ENCODE data around the gene SPATA6.
"Not testable (repeated sequence)": the region's sequence is repeated elsewhere in the genome, so short reads cannot be mapped to it uniquely, and the experiment has no call there.

Gene SPATA6

DNA sequence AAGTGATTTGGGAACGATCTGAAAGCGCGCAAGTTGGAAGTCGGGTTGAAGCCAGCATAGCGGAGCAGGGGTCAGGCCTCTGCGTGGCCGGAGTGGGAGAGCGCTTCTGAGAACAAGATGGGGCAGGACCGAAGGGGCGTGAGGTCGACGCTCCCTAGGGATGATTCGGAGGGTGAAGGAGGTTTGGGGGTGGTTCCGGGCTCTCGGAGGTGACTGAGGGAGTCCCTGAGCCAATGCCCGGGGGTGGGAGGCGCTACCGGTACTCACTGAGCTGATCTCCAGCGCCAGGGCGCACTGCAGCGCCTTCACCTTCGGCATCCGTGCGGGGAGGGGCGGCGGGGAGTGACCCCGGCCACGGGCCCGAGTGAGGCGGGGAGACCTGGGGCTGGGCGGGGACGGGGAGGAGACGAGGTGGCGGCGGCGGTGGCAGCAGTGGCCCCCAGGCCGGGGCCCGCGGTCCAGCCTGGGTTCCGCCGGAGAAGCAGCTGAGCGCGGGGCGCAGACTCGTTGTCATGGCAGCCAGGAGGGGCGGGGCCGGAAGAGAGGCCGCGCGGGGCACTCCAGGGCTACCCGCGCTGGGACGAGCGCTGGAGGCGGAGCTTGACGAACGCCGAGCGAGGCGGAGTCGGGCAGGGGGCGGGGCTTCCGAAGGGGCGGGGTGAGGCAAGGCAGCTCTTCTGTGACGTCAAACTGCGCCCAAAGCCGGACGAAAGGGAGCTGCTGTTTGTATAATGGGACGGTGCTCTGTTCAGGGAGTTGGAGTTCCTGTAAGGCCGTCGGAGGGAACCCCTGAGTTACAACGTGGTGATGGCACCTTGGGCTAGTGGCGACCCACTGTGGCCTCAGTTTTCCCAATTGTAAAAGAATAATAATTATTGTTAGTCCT, at the start of gene SPATA6:
Gene SPATA6 (minus strand): TSS at position 514 of the 886 bp plus-strand sequence. CDS start 196 bp downstream, at position 318.
- peak; percentile 65 for DNase-seq

DNA sequence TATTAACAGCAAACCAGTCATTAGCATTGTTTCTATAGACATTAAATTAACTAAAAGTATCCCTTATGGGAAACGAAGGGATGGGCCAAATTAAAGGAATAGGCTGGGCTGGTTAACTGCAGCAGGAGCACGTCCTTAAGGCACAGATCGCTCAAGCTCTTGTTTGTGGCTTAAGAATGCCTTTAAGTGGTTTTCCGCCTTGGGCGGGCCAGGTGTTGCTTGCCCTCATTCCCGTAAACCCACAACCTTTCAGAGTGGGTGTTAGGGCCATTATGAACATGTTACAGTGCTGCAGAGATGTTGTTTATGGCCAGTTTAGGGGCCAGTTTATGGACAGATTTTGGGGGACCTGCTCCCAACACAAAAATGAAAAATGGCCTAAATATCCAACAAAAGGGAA, 47.9 kb upstream of the SPATA6 start:
- not testable (repeated sequence) for DNase-seq

DNA sequence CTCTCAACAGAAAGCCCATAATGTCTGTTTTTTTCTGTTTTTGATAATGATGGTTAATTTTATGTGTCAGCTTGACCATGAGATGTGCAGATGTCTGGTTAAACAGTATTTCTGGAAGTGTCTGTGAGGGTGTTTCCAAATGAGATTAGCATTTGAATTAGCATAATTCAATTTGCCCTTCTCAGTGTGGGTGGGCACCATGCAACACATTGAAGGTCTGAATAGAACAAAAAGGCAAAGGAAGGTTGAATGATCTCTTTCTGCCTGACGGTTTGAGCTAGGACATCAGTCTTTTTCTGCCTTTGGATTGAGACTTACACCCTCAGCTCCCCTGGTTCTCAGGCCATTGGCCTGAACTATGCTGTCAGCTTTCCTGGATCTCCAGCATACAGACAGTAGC, 34.9 kb upstream of the SPATA6 start:
- DNase-seq, result no peak

DNA sequence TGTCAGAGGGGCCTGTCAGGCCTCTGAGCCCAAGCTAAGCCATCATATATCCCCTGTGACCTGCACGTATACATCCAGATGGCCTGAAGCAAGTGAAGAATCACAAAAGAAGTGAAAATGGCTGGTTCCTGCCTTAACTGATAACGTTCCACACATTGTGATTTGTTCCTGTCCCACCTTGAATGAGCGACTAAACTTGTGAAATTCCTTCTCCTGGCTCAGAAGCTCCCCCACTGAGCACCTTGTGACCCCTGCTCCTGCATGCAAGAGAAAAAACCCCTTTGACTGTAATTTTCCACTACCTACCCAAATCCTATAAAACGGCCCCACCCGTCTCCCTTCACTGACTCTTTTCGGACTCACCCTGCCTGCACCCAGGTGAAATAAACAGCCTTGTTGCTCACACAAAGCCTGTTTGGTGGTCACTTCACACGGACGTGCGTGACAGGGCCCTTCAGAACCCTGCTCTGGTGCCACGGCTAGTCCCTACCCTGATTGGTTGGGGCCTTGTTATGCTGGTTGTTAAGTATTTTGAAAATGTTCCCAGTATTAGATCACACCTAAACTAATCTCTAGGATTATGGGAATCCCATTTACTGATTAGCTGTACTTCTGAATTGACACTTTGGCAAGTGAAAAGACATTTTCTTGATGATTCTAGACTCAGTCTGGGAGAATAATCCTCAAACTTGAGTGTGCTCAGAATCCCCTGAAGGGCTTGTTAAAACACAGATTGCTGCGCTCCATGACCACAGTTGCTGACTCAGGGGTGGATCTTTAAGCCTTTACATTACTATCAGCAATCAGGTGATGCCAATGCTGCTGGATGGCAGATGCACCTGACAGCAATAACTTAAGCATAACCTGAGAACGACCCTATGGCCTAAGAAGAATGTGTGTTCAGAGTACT, 28.8 kb upstream of the SPATA6 start:
- no peak for DNase-seq

DNA sequence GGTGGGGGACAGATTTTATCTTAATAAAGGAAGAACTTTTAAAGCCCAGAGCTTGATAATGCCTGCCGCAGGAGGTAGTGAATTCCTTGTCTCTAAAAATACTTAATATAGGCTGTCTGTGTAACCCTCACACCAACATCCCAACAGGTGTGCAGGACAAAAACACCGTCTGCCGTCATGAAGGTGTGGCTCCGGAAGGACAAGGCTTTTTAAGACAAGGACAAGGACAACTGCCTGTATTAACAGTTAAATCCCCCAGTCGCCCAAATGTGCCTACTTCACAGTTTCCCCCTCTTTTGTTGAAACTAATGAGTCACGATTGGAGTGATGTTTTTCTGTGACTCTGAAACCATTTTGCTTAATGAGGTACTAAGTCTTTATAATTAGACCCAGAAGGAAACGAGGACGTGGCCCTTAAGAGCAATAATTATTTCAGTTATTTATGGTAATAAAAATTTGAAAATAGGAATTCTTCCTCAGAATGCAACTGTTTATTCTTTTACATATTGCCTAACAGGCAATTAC, 27.3 kb upstream of the SPATA6 start:
- no peak for DNase-seq

DNA sequence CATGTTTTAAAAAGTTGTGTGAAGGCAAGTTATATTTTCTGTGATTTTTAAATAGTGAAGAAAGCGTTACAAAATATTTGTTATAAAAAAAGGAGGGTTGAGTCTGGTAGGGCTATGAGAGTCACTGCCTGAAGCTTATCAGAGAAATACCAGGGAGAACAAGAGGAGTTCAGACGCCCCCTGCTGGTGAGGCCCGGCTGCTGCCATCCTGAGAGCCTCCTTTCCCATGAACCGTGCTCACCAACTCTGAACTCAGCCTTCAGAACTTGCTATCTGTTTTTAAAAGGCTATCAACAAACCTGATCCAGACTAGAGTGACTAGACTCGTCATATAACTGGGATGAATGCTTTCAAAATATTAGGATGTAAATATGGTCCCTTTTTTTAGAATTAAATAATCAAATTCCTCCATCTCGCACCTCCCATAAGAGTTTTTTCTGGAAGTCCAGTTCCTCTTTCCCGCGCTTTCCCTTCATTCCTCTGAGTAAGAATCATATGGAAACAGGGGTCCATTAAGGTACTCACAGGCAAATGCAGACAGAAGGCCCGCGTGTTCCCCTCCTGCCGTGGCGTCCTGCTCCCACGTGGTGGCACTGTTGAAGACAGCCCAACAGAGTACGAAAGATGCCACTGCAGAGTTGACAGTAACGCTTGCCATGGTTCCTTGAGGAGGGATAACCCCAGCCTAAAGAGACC, 26.2 kb upstream of the SPATA6 start:
- DNase-seq, result no peak

DNA sequence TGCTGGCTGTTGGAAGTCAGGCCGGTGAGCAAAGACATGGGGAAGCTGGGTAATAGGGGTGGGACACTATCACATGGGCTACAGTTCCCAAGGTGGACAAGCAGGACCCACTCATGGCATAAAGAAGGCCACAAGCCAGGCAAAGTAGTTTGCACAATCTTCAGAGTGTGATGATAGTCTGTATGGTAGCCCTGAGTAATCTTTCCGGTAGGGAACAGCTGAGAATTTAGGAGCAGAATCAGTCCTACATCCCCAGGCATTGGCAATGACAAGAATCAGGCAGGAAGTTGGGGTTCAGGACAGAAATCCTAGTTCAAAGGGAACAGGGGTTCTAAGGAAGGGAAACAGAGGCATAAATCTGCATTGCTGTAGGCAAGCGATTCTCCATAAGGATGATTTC, 23.9 kb upstream of the SPATA6 start:
- DNase-seq, result no peak

DNA sequence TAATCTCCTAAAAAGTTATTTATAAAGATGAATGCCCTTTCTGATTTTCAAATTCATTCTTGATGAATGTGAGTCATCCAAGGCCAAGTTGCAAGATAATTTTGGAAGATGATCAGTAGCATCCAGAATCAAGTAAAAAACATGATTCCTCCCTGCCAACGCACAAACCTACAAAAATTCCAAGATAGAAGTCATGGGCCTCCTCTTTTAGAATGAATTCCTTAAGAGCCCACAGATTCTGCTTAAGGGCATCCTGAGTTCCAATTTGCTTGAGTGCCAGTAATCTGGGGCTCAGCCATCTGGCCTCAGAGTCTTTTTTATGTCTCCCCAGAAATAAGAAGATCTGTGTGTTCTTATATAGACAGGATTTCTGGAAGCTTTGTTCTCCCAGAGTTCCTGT, 23.2 kb upstream of the SPATA6 start:
- no peak for DNase-seq

DNA sequence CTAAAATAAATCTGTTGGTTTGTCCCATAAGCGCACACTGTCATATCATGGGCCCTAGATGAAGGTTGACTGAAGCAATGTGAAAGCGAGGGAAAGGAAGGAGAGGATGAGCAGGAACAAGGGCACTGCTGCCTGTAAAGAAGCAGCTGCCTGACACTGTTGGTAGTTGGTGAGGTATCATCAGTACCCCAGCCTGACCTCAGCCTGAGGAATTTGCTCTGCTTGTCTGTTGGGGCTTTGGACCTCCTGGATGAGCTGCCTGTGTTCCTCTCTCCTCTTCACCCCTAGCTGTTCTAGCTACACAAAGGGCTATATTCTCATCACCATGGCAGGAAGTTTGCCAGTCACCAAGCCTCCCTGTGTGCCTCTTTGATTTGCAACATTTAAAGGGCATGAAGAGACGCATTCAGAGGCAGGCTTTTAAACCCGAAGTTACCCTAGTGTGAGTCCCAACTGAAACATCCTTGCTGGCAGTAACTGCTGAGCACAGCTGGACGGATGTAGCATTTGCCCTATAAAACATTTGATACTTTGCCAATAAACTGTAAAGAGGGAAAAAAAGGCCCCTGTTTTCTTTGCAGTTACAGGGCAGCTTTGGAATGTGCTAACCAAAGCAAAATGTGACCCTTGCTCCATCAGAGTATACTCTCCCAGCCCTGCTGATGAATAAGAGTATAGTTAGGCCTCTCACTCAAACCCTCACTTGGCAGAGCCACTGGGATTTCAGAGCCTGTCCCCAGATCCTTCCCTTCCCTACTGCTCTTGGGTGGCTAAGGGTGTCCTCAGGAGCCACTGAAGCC, 22.2 kb upstream of the SPATA6 start:
- DNase-seq, result no peak

DNA sequence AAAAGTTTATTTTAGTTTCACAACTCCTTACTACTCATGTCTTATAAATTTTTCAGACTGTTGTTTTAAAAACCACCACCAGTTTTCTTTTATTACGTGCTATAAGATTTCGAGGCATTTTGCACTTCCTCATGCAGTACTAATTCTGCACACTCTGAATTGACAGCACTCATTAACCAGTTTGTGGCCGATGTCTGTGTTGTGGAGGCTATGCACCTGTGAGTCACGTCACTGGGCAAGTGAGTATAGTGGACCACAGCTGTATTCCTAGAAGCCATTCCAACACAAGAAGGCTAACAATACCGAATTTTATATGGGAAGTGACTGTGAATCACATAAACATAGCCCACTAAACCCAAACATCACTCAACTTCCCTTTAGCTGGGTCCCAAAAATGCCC, 21.0 kb upstream of the SPATA6 start:
- DNase-seq, result no peak

DNA sequence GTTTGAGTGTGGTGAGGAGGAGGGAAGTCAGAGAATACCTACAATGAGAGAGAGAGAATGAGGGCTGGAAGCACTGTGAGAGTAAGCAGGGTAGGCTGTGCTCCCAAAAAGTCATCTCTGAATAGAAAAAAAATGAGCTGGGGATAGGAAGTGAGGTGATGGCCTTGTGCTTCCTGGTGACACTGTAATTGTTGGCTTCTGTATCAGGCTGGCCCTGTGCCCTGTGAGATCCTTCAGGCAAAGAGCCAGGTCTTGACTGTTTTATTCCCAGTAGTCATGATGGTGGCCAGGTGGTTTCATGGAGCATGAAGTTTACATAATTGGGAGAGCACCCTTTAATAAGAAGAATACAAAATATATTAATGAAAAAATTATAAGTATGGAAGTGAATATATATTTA, 20.4 kb upstream of the SPATA6 start:
- no peak for DNase-seq

DNA sequence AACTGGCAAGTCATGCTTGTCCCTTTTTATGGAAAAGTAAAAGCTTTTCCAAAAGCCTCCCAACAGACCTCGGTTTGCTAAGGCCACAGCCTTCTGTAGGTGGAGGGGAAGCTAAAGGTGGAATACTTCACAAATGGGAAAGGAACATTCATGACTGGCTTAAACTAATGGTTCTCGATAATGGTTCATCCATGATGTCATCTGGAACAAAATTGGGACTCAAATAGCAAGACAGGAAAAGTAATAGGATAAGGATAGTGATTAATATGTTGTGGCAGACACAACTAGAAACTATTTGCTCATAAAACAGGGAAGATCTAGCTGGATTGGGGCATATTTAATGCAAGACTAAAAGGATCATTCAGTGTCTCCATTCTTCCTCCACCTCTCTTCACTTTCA, 16.7 kb upstream of the SPATA6 start:
- no peak for DNase-seq

DNA sequence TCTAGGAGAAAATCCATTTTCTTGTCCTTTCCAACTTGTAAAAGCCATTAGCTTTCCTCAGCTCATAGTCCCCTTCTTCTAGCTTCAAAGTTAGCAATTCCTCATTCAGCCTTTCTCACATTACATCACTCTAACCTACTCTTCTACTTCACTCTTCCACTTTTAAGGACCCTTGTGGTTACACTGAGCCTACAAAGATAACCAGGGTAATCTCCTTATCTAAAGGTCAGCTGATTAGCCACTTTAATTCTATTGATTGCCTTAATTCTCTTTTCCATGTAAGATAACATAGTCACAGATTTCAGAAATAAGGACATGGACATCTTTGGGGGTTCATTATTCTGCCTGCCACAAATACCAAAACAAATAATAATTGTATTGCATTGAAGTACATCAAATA, 8.5 kb upstream of the SPATA6 start:
- no peak for DNase-seq

DNA sequence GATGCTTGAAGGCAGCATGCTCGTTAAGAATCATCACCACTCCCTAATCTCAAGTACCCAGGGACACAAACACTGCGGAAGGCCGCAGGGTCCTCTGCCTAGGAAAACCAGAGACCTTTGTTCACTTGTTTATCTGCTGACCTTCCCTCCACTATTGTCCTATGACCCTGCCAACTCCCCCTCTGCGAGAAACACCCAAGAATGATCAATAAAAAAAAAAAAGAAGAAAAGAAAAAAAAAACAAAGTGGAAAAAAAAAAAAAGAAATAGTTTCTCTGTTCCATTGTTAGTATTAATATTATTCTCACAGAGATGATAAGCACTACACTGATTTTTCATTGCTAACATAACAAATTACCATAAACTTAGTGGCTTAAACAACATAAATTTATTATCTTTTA, 8.0 kb upstream of the SPATA6 start:
- DNase-seq, result not testable (repeated sequence)

DNA sequence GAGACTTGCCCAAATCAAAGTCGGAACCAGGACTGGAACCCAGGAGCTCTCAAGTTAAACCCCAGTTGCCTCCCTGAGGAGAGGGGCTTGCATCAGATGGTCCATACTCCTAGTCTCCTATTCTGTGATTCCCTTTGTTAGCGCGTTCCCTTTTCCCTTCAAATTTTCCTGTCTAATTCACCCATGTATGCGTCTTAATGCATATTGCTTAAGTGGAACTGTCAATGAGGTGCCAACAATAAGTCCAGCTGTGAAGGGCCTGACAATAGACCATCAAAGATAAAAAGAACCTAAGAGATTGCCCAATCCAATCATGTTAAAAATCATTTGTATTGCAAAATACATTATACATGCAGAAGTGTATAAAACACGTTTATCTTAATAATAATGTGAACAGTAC, 634 bp upstream of the SPATA6 start:
- DNase-seq, result no peak

DNA sequence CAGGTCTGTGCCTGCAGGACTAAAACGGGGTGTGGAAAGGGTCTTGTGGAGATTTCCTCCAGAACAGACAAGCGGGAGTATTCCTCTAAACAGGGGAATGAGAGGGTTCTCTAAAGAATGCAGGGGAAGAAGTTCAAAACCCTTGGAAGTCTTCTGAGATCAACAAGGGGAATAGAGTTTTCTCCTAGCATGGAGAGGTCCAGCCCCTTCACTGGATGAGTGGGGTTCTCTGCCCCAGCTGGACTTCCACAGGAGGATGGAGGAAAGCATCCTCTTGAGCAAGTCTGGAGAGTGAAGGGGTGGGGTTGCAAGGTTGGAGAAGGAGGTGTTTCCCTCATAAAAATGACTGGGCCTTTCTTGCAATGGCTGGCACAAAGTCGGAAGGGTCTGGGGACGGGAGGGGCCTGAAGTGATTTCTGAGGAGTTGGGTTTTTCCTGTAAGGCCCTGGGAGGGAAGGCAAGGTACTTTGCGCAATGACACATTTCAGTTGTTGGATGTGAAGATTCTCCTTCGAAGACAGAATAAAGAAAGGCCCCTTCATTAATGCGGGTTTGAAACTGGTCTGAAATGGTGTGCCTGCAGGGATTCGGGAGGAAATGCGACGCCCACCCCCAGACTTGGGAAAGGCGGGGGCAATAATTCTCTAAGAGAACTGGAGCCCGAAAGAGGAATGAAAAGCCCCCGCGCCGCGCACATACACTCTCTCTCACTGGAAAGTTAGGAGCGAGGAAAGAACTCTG, 884 bp downstream of the SPATA6 start:
- DNase-seq, result no peak

DNA sequence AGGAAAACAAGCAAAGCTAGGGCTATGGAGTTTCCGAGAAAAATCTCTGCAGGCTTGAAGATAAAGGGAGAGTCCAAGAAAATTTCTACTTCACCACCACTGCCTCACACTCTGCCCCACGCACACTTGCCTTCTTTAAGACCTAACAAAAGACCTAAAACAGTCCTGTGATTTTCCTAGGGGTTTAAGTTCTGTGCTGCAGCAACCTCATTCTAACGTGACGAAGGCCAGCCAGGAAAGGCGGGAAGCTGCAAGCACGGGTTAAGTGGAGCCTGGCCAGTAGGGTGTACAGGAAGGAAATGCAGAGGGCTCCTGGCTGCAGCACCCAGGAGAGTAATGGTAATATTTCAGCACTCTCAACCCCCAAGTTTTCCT, 1.5 kb downstream of the SPATA6 start:
- no peak for DNase-seq

DNA sequence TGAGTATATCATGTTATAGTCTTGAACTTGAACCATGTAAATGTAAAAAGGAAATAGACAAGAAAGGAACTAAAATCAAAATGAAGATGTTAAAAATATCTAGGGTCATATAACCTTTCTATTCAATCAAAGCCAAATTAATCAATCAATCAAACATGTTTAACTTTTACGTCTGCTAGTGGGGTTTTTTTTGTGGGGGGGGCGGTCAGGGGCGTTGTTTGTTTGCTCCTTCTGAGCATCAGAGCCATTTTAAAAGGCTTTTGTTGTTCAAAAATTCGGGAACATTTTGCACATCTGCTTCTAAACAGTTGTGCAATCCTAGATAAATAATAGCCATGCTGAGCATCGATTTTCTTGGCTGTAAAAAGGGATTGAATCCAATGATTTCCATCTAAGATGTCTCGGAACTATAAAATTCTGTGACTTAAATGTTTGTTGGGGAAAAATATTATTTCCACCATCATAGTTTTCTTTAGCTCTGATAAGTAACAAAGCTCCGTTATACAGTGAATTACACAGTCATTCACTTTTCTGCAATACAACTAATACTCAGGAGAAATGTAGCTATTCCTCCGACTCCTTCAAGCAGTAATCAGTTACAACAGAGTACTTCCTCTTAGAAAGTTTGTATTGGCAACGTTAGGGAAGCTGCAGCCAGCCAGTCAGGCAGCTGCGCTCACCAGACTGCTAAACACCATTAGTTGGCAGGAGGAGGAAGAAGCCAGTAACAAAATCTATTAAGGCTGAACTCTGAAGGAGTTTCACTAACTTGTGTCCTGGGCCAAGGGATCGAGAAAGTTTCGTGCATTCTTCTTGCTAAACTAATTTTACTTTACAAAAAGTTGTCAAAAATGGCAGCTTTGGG, 2.2 kb downstream of the SPATA6 start:
- no peak for DNase-seq

DNA sequence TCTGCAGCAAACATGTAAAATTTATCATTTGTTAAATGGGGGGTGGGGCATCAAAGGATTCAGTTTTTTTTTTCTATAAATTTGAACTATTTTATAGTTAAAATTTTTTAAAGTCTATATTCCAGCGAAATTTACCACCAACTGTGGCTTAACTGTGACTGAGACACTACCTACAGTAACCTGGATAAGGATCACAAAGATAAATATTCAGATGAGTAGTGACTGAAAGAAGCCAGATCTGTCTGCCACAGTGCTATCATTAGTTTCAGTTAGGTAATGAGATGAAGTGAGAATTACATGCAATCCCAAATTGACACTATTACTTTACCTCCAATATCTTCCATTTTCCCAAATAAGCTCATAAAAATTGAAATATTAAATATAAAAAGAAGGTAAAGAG, 5.4 kb downstream of the SPATA6 start:
- DNase-seq, result no peak

DNA sequence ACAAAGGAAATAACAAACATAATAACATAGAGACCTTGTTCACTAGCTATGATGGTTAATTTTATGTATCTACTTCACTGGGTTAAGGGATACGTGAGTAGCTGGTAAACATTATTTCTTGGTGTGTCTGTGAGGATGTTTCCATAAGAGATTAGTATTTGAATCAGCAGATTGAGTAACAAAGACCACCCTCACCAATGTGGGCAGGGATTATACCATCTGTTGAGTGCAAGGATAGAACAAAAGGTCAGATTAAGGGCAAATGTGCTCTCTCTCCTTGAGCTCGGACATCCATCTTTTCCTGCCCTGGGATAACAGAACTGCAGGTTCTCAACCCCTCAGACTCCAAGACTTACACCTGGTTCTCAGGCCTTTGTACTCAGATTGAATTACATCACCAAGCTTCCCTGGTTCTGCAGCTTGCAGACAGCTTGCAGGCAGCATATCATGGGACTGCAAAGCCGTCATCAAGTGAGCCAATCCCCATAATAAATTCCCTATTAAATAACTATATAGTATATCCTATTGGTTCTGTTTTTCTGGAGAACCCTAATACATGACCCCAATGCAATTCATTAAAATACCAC, 9.2 kb downstream of the SPATA6 start:
- DNase-seq, result no peak

All from 8988T (cell line).